ENCODE results near the gene C2CD3. TPM values are rescaled to one million over a fixed set of nuclear protein-coding genes. Genes with fewer than 3 reads are reported as not detected.

C2CD3 gene
- total and polyA plus RNA-seq, 9 of the 15 experiments (the other 6 are each of a cell fraction or from before 2014, with no cell fraction given), result 4.4 to 20.2 (median 15.4) TPM

GRCh38 chr11:73982990-73983740 is 187.6 kb downstream of the C2CD3 start (continued):
- TF ChIP-seq SRF (CRISPR knock-in tag; IDR thresholded peaks at IDR 0.05), result peak; percentile 29 to 67; a peak in 3 of 4 replicates
- no peak for TF ChIP-seq HNRNPK (IDR thresholded peaks at IDR 0.05; ENCODE audit: low read depth, low read length, poor library complexity, severe bottlenecking)
- TF ChIP-seq BDP1 (IDR thresholded peaks at IDR 0.05; ENCODE audit: insufficient read depth, insufficient read length), result no peak
- TF ChIP-seq RBM15 (IDR thresholded peaks at IDR 0.05; ENCODE audit: insufficient read depth, low read length), result no peak
- TF ChIP-seq, protein P1, sequence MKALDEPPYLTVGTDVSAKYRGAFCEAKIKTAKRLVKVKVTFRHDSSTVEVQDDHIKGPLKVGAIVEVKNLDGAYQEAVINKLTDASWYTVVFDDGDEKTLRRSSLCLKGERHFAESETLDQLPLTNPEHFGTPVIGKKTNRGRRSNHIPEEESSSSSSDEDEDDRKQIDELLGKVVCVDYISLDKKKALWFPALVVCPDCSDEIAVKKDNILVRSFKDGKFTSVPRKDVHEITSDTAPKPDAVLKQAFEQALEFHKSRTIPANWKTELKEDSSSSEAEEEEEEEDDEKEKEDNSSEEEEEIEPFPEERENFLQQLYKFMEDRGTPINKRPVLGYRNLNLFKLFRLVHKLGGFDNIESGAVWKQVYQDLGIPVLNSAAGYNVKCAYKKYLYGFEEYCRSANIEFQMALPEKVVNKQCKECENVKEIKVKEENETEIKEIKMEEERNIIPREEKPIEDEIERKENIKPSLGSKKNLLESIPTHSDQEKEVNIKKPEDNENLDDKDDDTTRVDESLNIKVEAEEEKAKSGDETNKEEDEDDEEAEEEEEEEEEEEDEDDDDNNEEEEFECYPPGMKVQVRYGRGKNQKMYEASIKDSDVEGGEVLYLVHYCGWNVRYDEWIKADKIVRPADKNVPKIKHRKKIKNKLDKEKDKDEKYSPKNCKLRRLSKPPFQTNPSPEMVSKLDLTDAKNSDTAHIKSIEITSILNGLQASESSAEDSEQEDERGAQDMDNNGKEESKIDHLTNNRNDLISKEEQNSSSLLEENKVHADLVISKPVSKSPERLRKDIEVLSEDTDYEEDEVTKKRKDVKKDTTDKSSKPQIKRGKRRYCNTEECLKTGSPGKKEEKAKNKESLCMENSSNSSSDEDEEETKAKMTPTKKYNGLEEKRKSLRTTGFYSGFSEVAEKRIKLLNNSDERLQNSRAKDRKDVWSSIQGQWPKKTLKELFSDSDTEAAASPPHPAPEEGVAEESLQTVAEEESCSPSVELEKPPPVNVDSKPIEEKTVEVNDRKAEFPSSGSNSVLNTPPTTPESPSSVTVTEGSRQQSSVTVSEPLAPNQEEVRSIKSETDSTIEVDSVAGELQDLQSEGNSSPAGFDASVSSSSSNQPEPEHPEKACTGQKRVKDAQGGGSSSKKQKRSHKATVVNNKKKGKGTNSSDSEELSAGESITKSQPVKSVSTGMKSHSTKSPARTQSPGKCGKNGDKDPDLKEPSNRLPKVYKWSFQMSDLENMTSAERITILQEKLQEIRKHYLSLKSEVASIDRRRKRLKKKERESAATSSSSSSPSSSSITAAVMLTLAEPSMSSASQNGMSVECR (CRISPR knock-in tag; IDR thresholded peaks at IDR 0.05), result peak; percentile 53
- TF ChIP-seq MCM2 (IDR thresholded peaks at IDR 0.05; ENCODE audit: low read depth), result no peak
- TF ChIP-seq ZC3H11A (IDR thresholded peaks at IDR 0.05; ENCODE audit: low read depth, low read length), result no peak
- TF ChIP-seq DACH1 (IDR thresholded peaks at IDR 0.05; ENCODE audit: partially characterized antibody), result peak; percentile 76
- peak; percentile 61; the same call in 1 of the 2 replicates for TF ChIP-seq CHD2 (IDR thresholded peaks at IDR 0.05; ENCODE audit: low read depth, low read length)
- TF ChIP-seq, protein P2, sequence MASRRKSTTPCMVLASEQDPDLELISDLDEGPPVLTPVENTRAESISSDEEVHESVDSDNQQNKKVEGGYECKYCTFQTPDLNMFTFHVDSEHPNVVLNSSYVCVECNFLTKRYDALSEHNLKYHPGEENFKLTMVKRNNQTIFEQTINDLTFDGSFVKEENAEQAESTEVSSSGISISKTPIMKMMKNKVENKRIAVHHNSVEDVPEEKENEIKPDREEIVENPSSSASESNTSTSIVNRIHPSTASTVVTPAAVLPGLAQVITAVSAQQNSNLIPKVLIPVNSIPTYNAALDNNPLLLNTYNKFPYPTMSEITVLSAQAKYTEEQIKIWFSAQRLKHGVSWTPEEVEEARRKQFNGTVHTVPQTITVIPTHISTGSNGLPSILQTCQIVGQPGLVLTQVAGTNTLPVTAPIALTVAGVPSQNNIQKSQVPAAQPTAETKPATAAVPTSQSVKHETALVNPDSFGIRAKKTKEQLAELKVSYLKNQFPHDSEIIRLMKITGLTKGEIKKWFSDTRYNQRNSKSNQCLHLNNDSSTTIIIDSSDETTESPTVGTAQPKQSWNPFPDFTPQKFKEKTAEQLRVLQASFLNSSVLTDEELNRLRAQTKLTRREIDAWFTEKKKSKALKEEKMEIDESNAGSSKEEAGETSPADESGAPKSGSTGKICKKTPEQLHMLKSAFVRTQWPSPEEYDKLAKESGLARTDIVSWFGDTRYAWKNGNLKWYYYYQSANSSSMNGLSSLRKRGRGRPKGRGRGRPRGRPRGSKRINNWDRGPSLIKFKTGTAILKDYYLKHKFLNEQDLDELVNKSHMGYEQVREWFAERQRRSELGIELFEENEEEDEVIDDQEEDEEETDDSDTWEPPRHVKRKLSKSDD (conservative IDR thresholded peaks at IDR 0.05; ENCODE audit: low read length), result no peak
- peak; percentile 90; the same call in 1 of the 2 replicates for TF ChIP-seq ZNF830 (CRISPR knock-in tag; IDR thresholded peaks at IDR 0.05)
- no peak for TF ChIP-seq HNRNPUL1 (IDR thresholded peaks at IDR 0.05; ENCODE audit: low read length)
- TF ChIP-seq KLF10 (CRISPR knock-in tag; IDR thresholded peaks at IDR 0.05), result no peak
- TF ChIP-seq ZFPM2 (CRISPR knock-in tag; IDR thresholded peaks at IDR 0.05), result no peak
- no peak for TF ChIP-seq EHMT2 (IDR thresholded peaks at IDR 0.05)
- TF ChIP-seq MAFK (IDR thresholded peaks at IDR 0.05; ENCODE audit: low read length), result no peak
- TF ChIP-seq MED1 (CRISPR knock-in tag; IDR thresholded peaks at IDR 0.05; ENCODE audit: borderline replicate concordance), result no peak
- TF ChIP-seq CHD1 (IDR thresholded peaks at IDR 0.05; ENCODE audit: low read length), result peak; percentile 91
- TF ChIP-seq ZNF717 (CRISPR knock-in tag; IDR thresholded peaks at IDR 0.05), result no peak
- TF ChIP-seq MIER1 (IDR thresholded peaks at IDR 0.05; ENCODE audit: low read depth), result peak; percentile 26; the same call in 1 of the 2 replicates
- TF ChIP-seq ZNF274 (IDR thresholded peaks at IDR 0.05; ENCODE audit: borderline replicate concordance, low read depth, low read length), result no peak
- no peak for TF ChIP-seq ZNF699 (CRISPR knock-in tag; IDR thresholded peaks at IDR 0.05; ENCODE audit: insufficient replicate concordance)
- TF ChIP-seq GTF2E2 (tag; IDR thresholded peaks at IDR 0.05), result no peak; the same call in 1 of the 2 replicates
